Esophagus squamous epithelium (tissue), 4 donors: ENCODE results near the gene PEX5.

Experiments used
- POLR2A ChIP-seq, 4 donors: fragments of 450-650 bp; IDR thresholded peaks; one replicate each; pipeline ENCODE4 v1.6.1; 2017; ENCODE audit warnings: antibody characterized with exemption in 4 of 4, mild to moderate bottlenecking in 4 of 4, moderate library complexity in 3 of 4
- TF ChIP-seq, protein P1 (sequence below), 6 experiments: fragments of 450-650 bp in 4 of 6; fragments of 200-600 bp in 2 of 6; sonication (generic) in 2 of 6; IDR thresholded peaks; one replicate each; pipeline ENCODE4 v1.5.1; 2016 to 2019; ENCODE audit warnings: antibody characterized with exemption in 6 of 6, mild to moderate bottlenecking in 4 of 6, moderate library complexity in 4 of 6

DNA sequence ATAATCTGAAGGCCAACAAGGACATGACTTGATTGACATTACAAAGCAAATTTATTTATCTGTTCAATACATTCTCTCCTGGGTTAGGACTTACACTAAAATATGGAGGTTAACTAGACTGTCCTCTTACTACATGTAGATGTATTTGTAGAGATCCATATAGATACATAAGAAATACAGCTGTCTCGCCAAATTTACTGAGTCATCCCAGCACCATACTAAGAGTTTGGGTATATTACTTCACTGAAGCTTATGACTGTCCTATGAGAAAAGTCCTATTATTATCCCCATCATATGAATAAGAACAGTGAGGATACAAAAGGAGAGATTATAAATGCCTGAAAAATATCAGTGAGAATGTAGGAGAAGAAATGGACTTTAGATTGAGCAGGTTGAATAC is 69.6 kb downstream of the PEX5 start:
- TF ChIP-seq, protein P1, sequence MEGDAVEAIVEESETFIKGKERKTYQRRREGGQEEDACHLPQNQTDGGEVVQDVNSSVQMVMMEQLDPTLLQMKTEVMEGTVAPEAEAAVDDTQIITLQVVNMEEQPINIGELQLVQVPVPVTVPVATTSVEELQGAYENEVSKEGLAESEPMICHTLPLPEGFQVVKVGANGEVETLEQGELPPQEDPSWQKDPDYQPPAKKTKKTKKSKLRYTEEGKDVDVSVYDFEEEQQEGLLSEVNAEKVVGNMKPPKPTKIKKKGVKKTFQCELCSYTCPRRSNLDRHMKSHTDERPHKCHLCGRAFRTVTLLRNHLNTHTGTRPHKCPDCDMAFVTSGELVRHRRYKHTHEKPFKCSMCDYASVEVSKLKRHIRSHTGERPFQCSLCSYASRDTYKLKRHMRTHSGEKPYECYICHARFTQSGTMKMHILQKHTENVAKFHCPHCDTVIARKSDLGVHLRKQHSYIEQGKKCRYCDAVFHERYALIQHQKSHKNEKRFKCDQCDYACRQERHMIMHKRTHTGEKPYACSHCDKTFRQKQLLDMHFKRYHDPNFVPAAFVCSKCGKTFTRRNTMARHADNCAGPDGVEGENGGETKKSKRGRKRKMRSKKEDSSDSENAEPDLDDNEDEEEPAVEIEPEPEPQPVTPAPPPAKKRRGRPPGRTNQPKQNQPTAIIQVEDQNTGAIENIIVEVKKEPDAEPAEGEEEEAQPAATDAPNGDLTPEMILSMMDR (IDR thresholded peaks at IDR 0.05) = no peak
- no peak for TF ChIP-seq POLR2A (IDR thresholded peaks at IDR 0.05)
